Trophoblast cell (in vitro differentiated cells and primary cell): ENCODE results near the gene XIRP2.
"Not testable (repeated sequence)": the region's sequence is repeated elsewhere in the genome, so short reads cannot be mapped to it uniquely, and the experiment has no call there.

Source experiments
- DNase-seq, 2 donors: peaks; one replicate each; pipeline ENCODE4 v3.0.0-alpha.2; 2016
- H2AFZ ChIP-seq: 2 replicates; pipeline ENCODE4 v1.6.1; 2013; ENCODE audit warnings: low read length, moderate library complexity, mild to moderate bottlenecking; ENCODE audit not compliant: insufficient read depth, poor library complexity
- H2AK5ac ChIP-seq: 2 replicates; pipeline ENCODE4 v1.6.1; 2013; ENCODE audit warnings: mild to moderate bottlenecking, low read length
- H2BK120ac ChIP-seq: 2 replicates; pipeline ENCODE4 v1.6.1; 2013; ENCODE audit warnings: low read length, mild to moderate bottlenecking, moderate library complexity; ENCODE audit not compliant: insufficient read depth, poor library complexity
- H2BK12ac ChIP-seq: 2 replicates; pipeline ENCODE4 v1.6.1; 2013; ENCODE audit warnings: mild to moderate bottlenecking, low read length, moderate library complexity
- H2BK5ac ChIP-seq: 2 replicates; pipeline ENCODE4 v1.6.1; 2013; ENCODE audit warnings: low read length, low read depth, moderate library complexity, mild to moderate bottlenecking; ENCODE audit not compliant: poor library complexity
- H3K14ac ChIP-seq: 2 replicates; pipeline ENCODE4 v1.6.1; 2013; ENCODE audit warnings: mild to moderate bottlenecking, low read length
- H3K18ac ChIP-seq: 2 replicates; pipeline ENCODE4 v1.6.1; 2013; ENCODE audit warnings: mild to moderate bottlenecking, low read length
- H3K23ac ChIP-seq: 2 replicates; pipeline ENCODE4 v1.6.1; 2013; ENCODE audit warnings: low read length
- H3K27ac ChIP-seq: 2 replicates; pipeline ENCODE4 v1.5.1; 2013; ENCODE audit warnings: low read depth, mild to moderate bottlenecking, inconsistent platforms, low read length, moderate library complexity
- H3K27me3 ChIP-seq: 2 replicates; pipeline ENCODE4 v1.6.1; 2013; ENCODE audit warnings: inconsistent platforms, mild to moderate bottlenecking, low read length, moderate library complexity; ENCODE audit not compliant: insufficient read depth
- H3K36me3 ChIP-seq, 2 experiments: 1 replicate in 1 of 2; 2 replicates in 1 of 2; pipeline ENCODE4 v1.6.1; 2013; ENCODE audit warnings: low read length in 2 of 2, mild to moderate bottlenecking in 2 of 2, moderate library complexity in 1 of 2; ENCODE audit not compliant: insufficient read depth in 2 of 2, control insufficient read depth in 1 of 2
- H3K4ac ChIP-seq: 2 replicates; pipeline ENCODE4 v1.6.1; 2013; ENCODE audit warnings: low read depth, mild to moderate bottlenecking, low read length, moderate library complexity
- H3K4me1 ChIP-seq, 2 experiments: 1 replicate in 1 of 2; 2 replicates in 1 of 2; pipeline ENCODE4 v1.6.1; 2013; ENCODE audit warnings: low read length in 2 of 2, mild to moderate bottlenecking in 2 of 2, moderate library complexity in 1 of 2; ENCODE audit not compliant: insufficient read depth in 2 of 2, control insufficient read depth in 1 of 2
- H3K4me2 ChIP-seq: 2 replicates; pipeline ENCODE4 v1.6.1; 2013; ENCODE audit warnings: inconsistent platforms, mild to moderate bottlenecking, low read length, moderate library complexity
- H3K4me3 ChIP-seq: 2 replicates; pipeline ENCODE4 v1.5.1; 2013; ENCODE audit warnings: mild to moderate bottlenecking, low read depth, low read length, inconsistent platforms
- H3K79me1 ChIP-seq: one replicate; pipeline ENCODE4 v1.6.1; 2013; ENCODE audit warnings: low read length
- H3K79me2 ChIP-seq: 2 replicates; pipeline ENCODE4 v1.6.1; 2013; ENCODE audit warnings: low read length, mild to moderate bottlenecking; ENCODE audit not compliant: control insufficient read depth, insufficient read depth, poor library complexity
- H3K9ac ChIP-seq: 2 replicates; pipeline ENCODE4 v1.6.1; 2013; ENCODE audit warnings: mild to moderate bottlenecking, low read length
- H3K9me3 ChIP-seq: 2 replicates; pipeline ENCODE4 v1.6.1; 2013; ENCODE audit warnings: low read depth, mild to moderate bottlenecking, control low read depth, inconsistent platforms, low read length; ENCODE audit not compliant: insufficient read depth
- H4K12ac ChIP-seq: 2 replicates; pipeline ENCODE4 v1.6.1; 2013; ENCODE audit warnings: low read depth, mild to moderate bottlenecking, low read length, moderate library complexity
- H4K8ac ChIP-seq: 2 replicates; pipeline ENCODE4 v1.6.1; 2013; ENCODE audit warnings: low read depth, mild to moderate bottlenecking, low read length, moderate library complexity
- H4K91ac ChIP-seq: one replicate; pipeline ENCODE4 v1.6.1; 2013; ENCODE audit warnings: low read depth, mild to moderate bottlenecking, low read length, moderate library complexity
- WGBS: extraction: QIAGEN DNeasy Blood & Tissue Kit; methylation state at CpG from one replicate; pipeline ENCODE4 v1.1.7; 2013; ENCODE audit warnings: missing lambda C conversion rate; ENCODE audit not compliant: insufficient read length, insufficient coverage; ENCODE audit errors: extremely low coverage; 5-methylcytosine and 5-hydroxymethylcytosine counted together

Gene XIRP2

GRCh38 chr2:167103028-167103756, 214.9 kb downstream of the XIRP2 start:
- H3K27ac ChIP-seq, result no peak overlapping the region
- no peak overlapping the region for H3K4me2 ChIP-seq
- H3K23ac ChIP-seq, result no peak overlapping the region
- H3K18ac ChIP-seq, result no peak overlapping the region
- H2AK5ac ChIP-seq, result no peak overlapping the region
- H3K36me3 ChIP-seq, result no peaks in the 10 kb centered on the region
- H2BK12ac ChIP-seq, result no peak overlapping the region
- no peaks in the 10 kb centered on the region for H3K9me3 ChIP-seq
- no peak for DNase-seq
- no peaks in the 10 kb centered on the region for H3K4me1 ChIP-seq
- no peaks in the 10 kb centered on the region for H3K79me2 ChIP-seq
- no peak overlapping the region for H3K4ac ChIP-seq
- WGBS, result no CpG with 5 or more reads among the region's 5 CpGs
- no peak overlapping the region for H3K9ac ChIP-seq
- no peak overlapping the region for H2BK120ac ChIP-seq
- no peak overlapping the region for H4K12ac ChIP-seq
- H3K4me3 ChIP-seq, result no peak overlapping the region
- H4K8ac ChIP-seq, result no peak overlapping the region
- no peaks in the 10 kb centered on the region for H3K27me3 ChIP-seq
- H4K91ac ChIP-seq, result no peak overlapping the region
- no peak overlapping the region for H3K14ac ChIP-seq
- no peak overlapping the region for H2BK5ac ChIP-seq
- no peaks in the 10 kb centered on the region for H3K79me1 ChIP-seq
- no peak overlapping the region for H2AFZ ChIP-seq

- H3K9me3 ChIP-seq, result no peaks in the 10 kb centered on the region
- no peaks in the 10 kb centered on the region for H3K79me1 ChIP-seq
- no peak overlapping the region for H4K12ac ChIP-seq
- H2BK5ac ChIP-seq, result no peak overlapping the region
- no peak overlapping the region for H3K18ac ChIP-seq
- no peak overlapping the region for H2BK12ac ChIP-seq
- H3K79me2 ChIP-seq, result no peaks in the 10 kb centered on the region
- no peak overlapping the region for H2BK120ac ChIP-seq
- no peak for DNase-seq
- H3K4ac ChIP-seq, result no peak overlapping the region
- H3K36me3 ChIP-seq, result no peaks in the 10 kb centered on the region
- no peak overlapping the region for H3K9ac ChIP-seq
- no peak overlapping the region for H2AK5ac ChIP-seq
- no peak overlapping the region for H4K8ac ChIP-seq
- H3K4me2 ChIP-seq, result no peak overlapping the region
- no peak overlapping the region for H3K27ac ChIP-seq
- H3K4me3 ChIP-seq, result no peak overlapping the region
- no peak overlapping the region for H2AFZ ChIP-seq
- H3K23ac ChIP-seq, result no peak overlapping the region
- no peak overlapping the region for H3K14ac ChIP-seq
- H4K91ac ChIP-seq, result no peak overlapping the region
- no peaks in the 10 kb centered on the region for H3K4me1 ChIP-seq
- H3K27me3 ChIP-seq, result no peaks in the 10 kb centered on the region
Measured at GRCh38 chr2:167103757-167104133, 215.5 kb downstream of the XIRP2 start.

DNA sequence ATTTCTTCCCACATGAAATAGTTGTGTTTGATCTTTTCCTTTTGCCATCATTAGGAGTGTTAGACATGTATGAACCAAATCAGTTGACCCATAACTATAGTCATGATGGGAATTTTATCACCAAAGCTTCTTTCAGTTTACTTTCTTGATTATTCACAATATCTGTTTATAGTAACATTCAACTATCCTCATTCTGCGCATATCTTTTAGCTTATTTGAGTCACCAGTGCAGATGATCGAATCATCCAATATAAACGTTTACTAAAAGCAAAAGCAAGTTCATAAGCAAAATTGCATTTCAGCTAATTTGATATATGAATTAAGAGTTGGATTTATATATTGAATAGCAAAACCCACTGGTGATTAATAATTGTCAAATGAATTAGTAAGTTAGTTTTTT, 216.4 kb downstream of the XIRP2 start:
- Histone ChIP-seq H3K79me2 (no peaks in the 10 kb centered on the region), H3K4me1 (no peaks in the 10 kb centered on the region), H3K36me3 (no peaks in the 10 kb centered on the region), H3K79me1 (no peaks in the 10 kb centered on the region), H3K9me3 (no peaks in the 10 kb centered on the region), H4K91ac (no peak overlapping the region), H2BK120ac (no peak overlapping the region), H3K27me3 (no peaks in the 10 kb centered on the region), H3K9ac (no peak overlapping the region), H3K23ac (no peak overlapping the region), H3K27ac (no peak overlapping the region), H2BK5ac (no peak overlapping the region), H4K12ac (no peak overlapping the region), H3K4me2 (no peak overlapping the region), H3K4ac (no peak overlapping the region), H2BK12ac (no peak overlapping the region), H3K4me3 (no peak overlapping the region), H3K18ac (no peak overlapping the region), H4K8ac (no peak overlapping the region), H2AK5ac (no peak overlapping the region), H3K14ac (no peak overlapping the region), H2AFZ (no peak overlapping the region)
- DNase-seq, result no peak
- WGBS, result no CpG with 5 or more reads among the region's 3 CpGs

DNA sequence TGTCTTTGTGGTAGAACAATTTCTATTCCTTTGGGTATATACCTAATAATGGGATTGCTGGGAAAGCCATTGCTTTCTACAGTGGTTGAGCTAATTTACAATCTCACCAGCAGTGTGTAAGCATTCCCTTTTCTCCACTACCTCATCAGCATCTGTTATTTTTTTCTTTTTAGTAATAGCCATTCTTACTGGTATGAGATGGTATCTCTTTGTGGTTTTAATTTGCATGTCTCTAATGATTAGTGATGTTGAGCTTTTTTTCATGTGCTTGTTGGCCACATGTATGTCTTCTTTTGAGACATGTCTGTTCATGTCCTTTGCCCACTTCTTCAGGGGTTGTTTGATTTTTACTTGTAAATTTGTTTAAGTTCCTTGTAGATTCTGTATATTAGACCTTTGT, 221.4 kb downstream of the XIRP2 start:
- H3K27ac ChIP-seq, H3K4ac ChIP-seq, H3K18ac ChIP-seq, H3K4me3 ChIP-seq, H3K9me3 ChIP-seq, H3K9ac ChIP-seq, H2AFZ ChIP-seq, H3K14ac ChIP-seq, H3K36me3 ChIP-seq, H2BK5ac ChIP-seq, DNase-seq, H3K79me2 ChIP-seq, H2BK12ac ChIP-seq, H4K91ac ChIP-seq, H3K23ac ChIP-seq, H4K8ac ChIP-seq, H2BK120ac ChIP-seq, H3K4me2 ChIP-seq, H3K4me1 ChIP-seq, H3K27me3 ChIP-seq, H3K79me1 ChIP-seq, H2AK5ac ChIP-seq, H4K12ac ChIP-seq: not testable (repeated sequence)
